Measurements from ENCODE around the gene GRID2. TPM values are rescaled to one million over a fixed set of nuclear protein-coding genes. Genes with fewer than 3 reads are reported as not detected.
"Not testable (repeated sequence)": the region's sequence is repeated elsewhere in the genome, so short reads cannot be mapped to it uniquely, and the experiment has no call there.

GRID2 gene
- total RNA-seq, 1 experiment from 2014 or later = not detected

- no TSS peak for BruUV-seq (replicated peaks)
- ChIA-PET CTCF (no interaction called here), POLR2A (no interaction called here)
- H3K36me3 Mint-ChIP-seq (ENCODE audit: insufficient read depth, unreplicated experiment) = no peaks in the 10 kb centered on the region
- intact Hi-C loops (cut with micrococcal nuclease) = no loop called here
- no peak for DNase-seq (ENCODE audit: unreplicated experiment)
- H3K27ac Mint-ChIP-seq (ENCODE audit: low read depth, unreplicated experiment) = no peak overlapping the region
- TF ChIP-seq, protein P1, sequence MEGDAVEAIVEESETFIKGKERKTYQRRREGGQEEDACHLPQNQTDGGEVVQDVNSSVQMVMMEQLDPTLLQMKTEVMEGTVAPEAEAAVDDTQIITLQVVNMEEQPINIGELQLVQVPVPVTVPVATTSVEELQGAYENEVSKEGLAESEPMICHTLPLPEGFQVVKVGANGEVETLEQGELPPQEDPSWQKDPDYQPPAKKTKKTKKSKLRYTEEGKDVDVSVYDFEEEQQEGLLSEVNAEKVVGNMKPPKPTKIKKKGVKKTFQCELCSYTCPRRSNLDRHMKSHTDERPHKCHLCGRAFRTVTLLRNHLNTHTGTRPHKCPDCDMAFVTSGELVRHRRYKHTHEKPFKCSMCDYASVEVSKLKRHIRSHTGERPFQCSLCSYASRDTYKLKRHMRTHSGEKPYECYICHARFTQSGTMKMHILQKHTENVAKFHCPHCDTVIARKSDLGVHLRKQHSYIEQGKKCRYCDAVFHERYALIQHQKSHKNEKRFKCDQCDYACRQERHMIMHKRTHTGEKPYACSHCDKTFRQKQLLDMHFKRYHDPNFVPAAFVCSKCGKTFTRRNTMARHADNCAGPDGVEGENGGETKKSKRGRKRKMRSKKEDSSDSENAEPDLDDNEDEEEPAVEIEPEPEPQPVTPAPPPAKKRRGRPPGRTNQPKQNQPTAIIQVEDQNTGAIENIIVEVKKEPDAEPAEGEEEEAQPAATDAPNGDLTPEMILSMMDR (IDR thresholded peaks at IDR 0.05; ENCODE audit: unreplicated experiment) = no peak
- no peaks in the 10 kb centered on the region for H3K9me3 Mint-ChIP-seq (ENCODE audit: unreplicated experiment)
- no peaks in the 10 kb centered on the region for H3K27me3 Mint-ChIP-seq (ENCODE audit: insufficient read depth, unreplicated experiment)
- no peaks in the 10 kb centered on the region for H3K4me1 Mint-ChIP-seq (ENCODE audit: insufficient read depth, unreplicated experiment)
- no peak overlapping the region for H3K4me3 Mint-ChIP-seq (ENCODE audit: unreplicated experiment)
These were observed 1055.8 kb downstream of the GRID2 start for GRCh38 chr4:93359586-93359985.

GRCh38 chr4:93366169-93366755, 1062.5 kb downstream of the GRID2 start:
- DNase-seq (ENCODE audit: unreplicated experiment); BruUV-seq (replicated peaks); H3K27me3 Mint-ChIP-seq (ENCODE audit: insufficient read depth, unreplicated experiment); H3K9me3 Mint-ChIP-seq (ENCODE audit: unreplicated experiment); H3K36me3 Mint-ChIP-seq (ENCODE audit: insufficient read depth, unreplicated experiment); H3K27ac Mint-ChIP-seq (ENCODE audit: low read depth, unreplicated experiment); H3K4me3 Mint-ChIP-seq (ENCODE audit: unreplicated experiment); CTCF ChIA-PET; intact Hi-C loops (cut with micrococcal nuclease); POLR2A ChIA-PET; H3K4me1 Mint-ChIP-seq (ENCODE audit: insufficient read depth, unreplicated experiment): not testable (repeated sequence)

DNA sequence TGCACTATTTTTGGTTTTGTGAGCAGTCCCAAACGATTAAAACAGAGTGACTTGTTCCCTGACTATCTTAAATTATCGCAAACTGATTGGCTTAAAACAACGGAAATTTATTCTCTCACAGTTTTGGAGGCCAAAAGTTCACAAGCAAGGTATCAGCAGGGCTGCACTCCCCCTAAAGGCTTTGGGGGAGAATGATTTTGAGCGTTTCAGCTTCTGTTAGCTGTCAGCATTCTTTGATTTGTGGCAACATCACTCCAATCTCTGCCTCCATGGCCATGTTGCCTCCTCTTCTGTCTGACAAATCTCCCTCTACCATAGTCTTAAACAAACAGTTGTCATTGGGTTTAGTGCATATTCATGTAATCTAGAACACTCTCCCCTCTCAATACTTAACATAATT, 1065.2 kb downstream of the GRID2 start:
- Mint-ChIP-seq H3K4me3 (ENCODE audit: unreplicated experiment) (no peak overlapping the region), H3K4me1 (ENCODE audit: insufficient read depth, unreplicated experiment) (no peaks in the 10 kb centered on the region), H3K9me3 (ENCODE audit: unreplicated experiment) (no peaks in the 10 kb centered on the region), H3K36me3 (ENCODE audit: insufficient read depth, unreplicated experiment) (no peaks in the 10 kb centered on the region), H3K27me3 (ENCODE audit: insufficient read depth, unreplicated experiment) (no peaks in the 10 kb centered on the region), H3K27ac (ENCODE audit: low read depth, unreplicated experiment) (no peak overlapping the region)
- BruUV-seq (replicated peaks) = no TSS peak
- TF ChIP-seq, protein P1 (IDR thresholded peaks at IDR 0.05; ENCODE audit: unreplicated experiment) = no peak
- no peak for DNase-seq (ENCODE audit: unreplicated experiment)
- intact Hi-C loops (cut with micrococcal nuclease) = no loop called here
- ChIA-PET POLR2A (interaction anchor here (0.5 kb wide), 1 partner anchor 56 kb away, joined by 4 read pairs; no protein-coding TSS in a partner anchor), CTCF (interaction anchor here (1.0 to 1.1 kb wide), 2 partner anchors 20 to 38 kb away, joined by 3 read pairs; no protein-coding TSS in a partner anchor)

- H3K27ac Mint-ChIP-seq (ENCODE audit: low read depth, unreplicated experiment) = no peak overlapping the region
- DNase-seq (ENCODE audit: unreplicated experiment) = no peak
- ChIA-PET POLR2A (no interaction called here), CTCF (interaction anchor here (1.1 kb wide), 1 partner anchor 37 kb away, joined by 3 read pairs; no protein-coding TSS in a partner anchor)
- intact Hi-C loops (cut with micrococcal nuclease) = no loop called here
- H3K4me1 Mint-ChIP-seq (ENCODE audit: insufficient read depth, unreplicated experiment) = no peaks in the 10 kb centered on the region
- BruUV-seq (replicated peaks) = no TSS peak
- no peak overlapping the region for H3K4me3 Mint-ChIP-seq (ENCODE audit: unreplicated experiment)
- no peaks in the 10 kb centered on the region for H3K36me3 Mint-ChIP-seq (ENCODE audit: insufficient read depth, unreplicated experiment)
- TF ChIP-seq, protein P1 (IDR thresholded peaks at IDR 0.05; ENCODE audit: unreplicated experiment) = no peak
- H3K27me3 Mint-ChIP-seq (ENCODE audit: insufficient read depth, unreplicated experiment) = no peaks in the 10 kb centered on the region
- H3K9me3 Mint-ChIP-seq (ENCODE audit: unreplicated experiment) = no peaks in the 10 kb centered on the region
These were observed 1066.5 kb downstream of the GRID2 start for GRCh38 chr4:93370256-93370655.

Measured in MCF 10A (cell line).